GM21619 (cell line): ENCODE results near the gene PCDHGC3.

Source experiments
- ATAC-seq: cut with Tn5 transposase; IDR thresholded peaks from one replicate; pipeline ENCODE4 v1.9.1; 2021; ENCODE audit not compliant: unreplicated experiment

PCDHGC3 gene

DNA sequence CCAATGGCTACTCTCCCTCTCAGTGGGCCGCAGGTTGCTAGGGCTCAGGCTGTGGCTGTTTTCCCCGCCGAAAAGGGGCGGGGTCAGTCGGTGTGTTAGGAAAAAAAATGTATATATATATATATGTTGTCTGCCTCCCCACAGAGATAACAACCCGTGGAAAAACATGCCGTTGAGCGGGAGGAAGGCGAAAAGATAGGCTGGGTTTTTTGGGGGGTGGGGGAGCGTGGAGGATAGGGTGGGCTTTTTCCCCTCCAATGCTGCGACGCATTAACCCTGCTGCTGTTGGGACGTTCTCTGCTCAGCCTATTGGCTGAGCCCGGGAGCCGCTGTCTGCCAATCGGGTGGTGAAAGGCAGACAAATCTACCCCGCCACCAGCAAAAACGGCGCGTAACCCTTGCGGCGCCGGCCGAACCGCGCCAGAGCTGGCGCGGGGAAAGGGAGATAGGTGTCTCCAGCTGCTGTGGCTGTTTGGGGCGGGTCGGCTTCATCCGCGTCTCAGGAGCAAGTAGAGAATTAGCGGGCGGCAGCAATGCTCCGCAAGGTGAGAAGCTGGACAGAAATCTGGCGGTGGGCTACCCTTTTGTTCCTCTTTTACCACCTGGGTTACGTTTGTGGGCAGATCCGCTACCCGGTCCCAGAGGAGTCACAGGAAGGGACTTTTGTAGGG, 9.0 kb downstream of the PCDHGC3 start, which contains the start of gene PCDHGC4:
PCDHGC4 (plus strand) TSS at position 390 of the 671 bp plus-strand sequence; CDS start at position 534, 144 bp downstream.
- no peak for ATAC-seq

GRCh38 chr5:141485321-141486055, 9.7 kb downstream of the PCDHGC3 start:
- no peak for ATAC-seq

DNA sequence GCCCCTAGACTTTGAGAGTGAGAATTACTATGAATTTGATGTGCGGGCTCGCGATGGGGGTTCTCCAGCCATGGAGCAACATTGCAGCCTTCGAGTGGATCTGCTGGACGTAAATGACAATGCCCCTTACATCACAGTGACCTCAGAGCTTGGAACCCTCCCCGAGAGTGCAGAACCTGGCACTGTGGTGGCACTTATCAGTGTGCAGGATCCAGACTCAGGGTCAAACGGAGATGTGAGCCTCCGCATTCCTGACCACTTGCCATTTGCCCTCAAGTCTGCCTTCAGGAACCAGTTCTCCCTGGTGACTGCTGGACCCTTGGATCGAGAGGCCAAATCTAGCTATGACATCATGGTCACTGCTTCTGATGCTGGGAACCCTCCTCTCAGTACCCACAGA, 10.3 kb downstream of the PCDHGC3 start:
- ATAC-seq, result no peak

DNA sequence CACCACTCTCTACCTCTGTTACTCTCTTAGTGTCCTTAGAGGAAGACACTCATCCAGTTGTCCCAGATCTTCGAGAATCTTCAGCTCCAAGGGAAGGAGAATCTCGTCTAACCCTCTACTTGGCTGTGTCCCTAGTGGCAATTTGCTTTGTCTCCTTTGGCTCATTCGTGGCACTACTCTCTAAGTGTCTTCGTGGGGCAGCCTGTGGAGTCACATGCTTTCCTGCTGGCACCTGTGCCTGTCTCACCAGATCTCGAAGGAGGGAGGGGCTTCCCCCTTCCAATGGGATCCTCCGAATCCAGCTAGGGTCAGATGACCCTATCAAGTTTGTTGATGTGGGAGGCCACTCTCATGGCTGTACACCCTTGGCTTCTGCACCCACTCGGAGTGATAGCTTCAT, 11.4 kb downstream of the PCDHGC3 start:
- ATAC-seq, result no peak

GRCh38 chr5:141488591-141489561, 13.1 kb downstream of the PCDHGC3 start, which contains the start of gene PCDHGC5:
Gene PCDHGC5 (plus strand): TSS chr5:141489081. CDS start chr5:141489241, 160 bp downstream.
- no peak for ATAC-seq

DNA sequence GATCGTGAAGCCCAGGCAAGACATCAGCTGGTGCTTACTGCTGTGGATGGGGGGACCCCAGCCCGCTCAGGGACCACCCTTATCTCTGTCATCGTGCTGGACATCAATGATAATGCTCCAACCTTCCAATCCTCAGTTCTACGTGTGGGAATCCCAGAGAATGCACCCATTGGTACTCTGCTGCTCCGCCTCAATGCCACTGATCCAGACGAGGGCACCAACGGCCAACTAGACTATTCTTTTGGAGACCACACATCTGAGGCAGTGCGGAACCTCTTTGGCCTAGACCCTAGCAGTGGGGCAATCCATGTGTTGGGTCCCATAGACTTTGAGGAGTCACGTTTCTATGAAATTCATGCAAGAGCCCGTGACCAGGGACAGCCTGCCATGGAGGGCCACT, 14.1 kb downstream of the PCDHGC3 start:
- ATAC-seq, result no peak

GRCh38 chr5:141490271-141490670, 14.5 kb downstream of the PCDHGC3 start:
- no peak for ATAC-seq

- no peak for ATAC-seq
Measured at GRCh38 chr5:141490771-141491170, 15.0 kb downstream of the PCDHGC3 start.

DNA sequence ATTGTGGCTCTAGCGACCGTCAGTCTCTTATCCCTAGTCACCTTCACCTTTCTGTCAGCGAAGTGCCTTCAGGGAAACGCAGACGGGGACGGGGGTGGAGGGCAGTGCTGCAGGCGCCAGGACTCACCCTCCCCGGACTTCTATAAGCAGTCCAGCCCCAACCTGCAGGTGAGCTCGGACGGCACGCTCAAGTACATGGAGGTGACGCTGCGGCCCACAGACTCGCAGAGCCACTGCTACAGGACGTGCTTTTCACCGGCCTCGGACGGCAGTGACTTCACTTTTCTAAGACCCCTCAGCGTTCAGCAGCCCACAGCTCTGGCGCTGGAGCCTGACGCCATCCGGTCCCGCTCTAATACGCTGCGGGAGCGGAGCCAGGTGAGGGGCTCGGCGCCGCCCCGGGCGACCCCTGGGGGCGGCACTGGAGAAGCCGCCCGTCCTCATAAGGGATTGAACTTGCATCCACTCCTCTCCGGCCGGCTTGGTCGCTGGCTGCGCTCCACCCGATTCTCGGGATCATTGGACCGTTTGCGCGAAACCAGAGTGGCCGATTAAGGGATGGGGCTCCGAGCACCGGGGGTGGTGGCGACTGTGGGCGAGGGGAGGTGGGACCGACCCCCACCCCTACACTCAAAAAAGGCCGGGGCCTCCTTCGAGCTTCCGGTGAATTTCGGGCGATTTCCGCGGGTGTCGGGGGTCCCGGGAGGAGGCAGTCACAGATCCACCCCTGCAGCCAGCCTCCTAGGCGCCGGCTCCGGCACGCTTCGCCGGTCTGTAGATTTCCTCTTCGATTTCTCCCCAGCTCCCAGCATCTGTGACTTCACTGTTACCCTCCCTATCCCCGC, 15.8 kb downstream of the PCDHGC3 start:
- ATAC-seq, result peak; percentile 33

DNA sequence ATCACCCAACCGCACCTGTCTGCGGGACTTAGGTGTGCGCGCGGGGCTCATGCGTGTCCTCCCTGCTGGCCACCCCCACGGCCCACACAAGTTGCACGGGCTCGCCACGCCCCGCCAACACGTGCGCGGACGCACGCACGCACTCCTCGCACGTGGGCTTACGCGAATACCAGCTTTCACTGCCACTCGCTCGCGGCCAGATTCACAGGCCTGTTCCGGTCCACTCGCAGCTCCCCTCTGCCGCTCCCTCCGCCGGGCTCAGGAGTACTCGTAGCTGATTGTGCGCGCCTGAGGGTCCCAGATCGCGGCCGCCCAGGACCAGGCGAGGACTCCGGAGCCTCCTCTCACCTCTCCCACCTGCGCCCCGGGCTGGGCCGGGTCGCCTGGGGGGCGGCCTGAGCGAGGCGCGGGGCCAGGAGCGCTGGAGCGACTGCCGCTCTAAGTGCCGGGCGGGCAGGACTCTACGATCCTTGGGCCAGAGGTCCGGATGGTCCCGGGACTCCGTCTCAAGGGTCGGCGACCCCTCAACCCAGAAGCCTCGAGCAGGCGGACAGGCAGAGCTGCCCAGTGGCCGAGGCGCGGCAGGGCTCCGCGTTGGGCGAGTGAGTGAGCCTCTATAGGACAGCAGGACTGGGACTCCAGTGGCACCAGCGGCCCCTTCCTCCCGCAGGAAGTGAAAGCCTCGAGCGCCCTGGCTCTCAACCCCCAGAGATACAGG, 16.6 kb downstream of the PCDHGC3 start:
- peak; percentile 51 for ATAC-seq

DNA sequence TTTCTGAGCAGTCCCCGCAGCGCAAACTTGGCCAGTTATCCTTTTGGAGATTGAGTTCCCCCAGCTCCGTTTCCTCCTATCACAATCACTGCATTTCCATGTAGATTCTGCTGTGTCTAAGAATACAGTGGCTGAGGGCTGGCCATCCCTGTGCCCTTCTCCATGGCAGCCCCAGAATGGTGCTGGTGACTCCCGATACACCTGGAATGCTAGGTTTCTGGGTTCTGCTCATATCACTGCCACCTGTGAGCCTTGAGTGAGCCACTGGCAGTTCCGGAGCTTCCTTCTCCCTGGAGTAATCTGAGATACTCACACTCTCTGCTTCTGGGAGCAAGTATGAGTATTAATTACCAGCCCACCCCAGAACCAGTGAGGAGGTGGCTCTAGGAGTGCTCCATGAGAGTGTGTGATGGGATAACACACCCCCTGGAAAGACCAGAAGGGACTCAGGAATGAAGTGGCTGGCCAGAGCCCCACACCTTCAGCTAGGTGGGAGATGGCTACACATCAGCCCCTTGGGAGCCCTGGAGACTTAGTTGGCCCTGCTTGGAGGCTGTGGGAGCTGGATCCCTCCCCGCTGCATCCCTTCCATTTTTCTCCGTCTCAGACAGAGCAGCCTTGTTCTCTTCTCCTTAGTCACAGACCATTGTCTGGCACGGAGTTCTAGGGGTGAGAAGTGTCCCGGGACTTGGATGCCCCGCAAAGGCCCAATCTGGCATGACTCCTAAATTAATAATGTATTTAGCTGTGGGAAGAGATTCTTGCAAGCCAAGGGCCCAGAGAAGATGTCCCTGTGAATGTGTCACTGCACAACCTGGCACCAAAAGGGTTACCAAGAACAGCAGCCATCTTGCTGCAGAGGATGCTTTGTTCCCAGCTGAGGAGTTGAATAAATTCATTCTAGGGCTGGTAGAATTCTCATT, 18.0 kb downstream of the PCDHGC3 start:
- no peak for ATAC-seq

GRCh38 chr5:141494761-141495452, 19.1 kb downstream of the PCDHGC3 start:
- ATAC-seq, result no peak

GRCh38 chr5:141495453-141495811, 19.7 kb downstream of the PCDHGC3 start:
- ATAC-seq, result no peak

GRCh38 chr5:141496038-141496437, 20.3 kb downstream of the PCDHGC3 start:
- no peak for ATAC-seq

- ATAC-seq, result no peak
Measured at GRCh38 chr5:141501761-141502160, 26.0 kb downstream of the PCDHGC3 start.

- no peak for ATAC-seq
Measured at GRCh38 chr5:141503681-141504080, 27.9 kb downstream of the PCDHGC3 start.

- ATAC-seq, result no peak
Measured at GRCh38 chr5:141504216-141504615, 28.4 kb downstream of the PCDHGC3 start.
